Measurements from ENCODE around the gene DLG1.

The DLG1 gene

DNA sequence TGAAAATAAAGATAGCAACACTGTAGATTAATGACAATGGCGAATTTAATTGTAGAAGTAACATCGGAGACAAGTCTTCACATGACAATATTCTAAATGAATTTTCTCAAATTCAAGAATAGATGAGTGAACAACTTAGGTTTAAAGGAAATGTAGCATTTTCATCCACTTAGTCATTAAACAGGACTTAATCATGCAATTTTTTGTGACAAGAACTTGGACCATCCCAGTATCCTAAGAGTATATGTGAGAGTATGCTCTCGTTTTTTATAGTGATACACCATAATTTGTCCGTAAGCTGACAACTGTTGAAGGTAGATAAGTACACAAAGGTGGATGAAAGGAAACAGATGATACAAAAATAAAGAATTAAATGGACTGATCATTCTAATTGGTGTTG lies 81.5 kb downstream of the DLG1 start:
- TF ChIP-seq TEAD4 (IDR thresholded peaks at IDR 0.05) (no peak), NFIC (IDR thresholded peaks at IDR 0.05) (no peak), TCF12 (IDR thresholded peaks at IDR 0.05; ENCODE audit: low read depth) (no peak), CEBPB (IDR thresholded peaks at IDR 0.05) (no peak), CREB1 (IDR thresholded peaks at IDR 0.05; ENCODE audit: low read depth) (no peak), EP300 (IDR thresholded peaks at IDR 0.05; ENCODE audit: borderline replicate concordance) (no peak), RAD21 (IDR thresholded peaks at IDR 0.05; ENCODE audit: low read depth) (no peak), EGR1 (IDR thresholded peaks at IDR 0.05) (no peak), TAF1 (IDR thresholded peaks at IDR 0.05; ENCODE audit: low read depth) (no peak), ZBTB7A (IDR thresholded peaks at IDR 0.05; ENCODE audit: low read depth) (no peak), YY1 (IDR thresholded peaks at IDR 0.05; ENCODE audit: low read depth) (no peak)
- TF ChIP-seq, protein P1, sequence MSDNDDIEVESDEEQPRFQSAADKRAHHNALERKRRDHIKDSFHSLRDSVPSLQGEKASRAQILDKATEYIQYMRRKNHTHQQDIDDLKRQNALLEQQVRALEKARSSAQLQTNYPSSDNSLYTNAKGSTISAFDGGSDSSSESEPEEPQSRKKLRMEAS (IDR thresholded peaks at IDR 0.05): no peak

DNA sequence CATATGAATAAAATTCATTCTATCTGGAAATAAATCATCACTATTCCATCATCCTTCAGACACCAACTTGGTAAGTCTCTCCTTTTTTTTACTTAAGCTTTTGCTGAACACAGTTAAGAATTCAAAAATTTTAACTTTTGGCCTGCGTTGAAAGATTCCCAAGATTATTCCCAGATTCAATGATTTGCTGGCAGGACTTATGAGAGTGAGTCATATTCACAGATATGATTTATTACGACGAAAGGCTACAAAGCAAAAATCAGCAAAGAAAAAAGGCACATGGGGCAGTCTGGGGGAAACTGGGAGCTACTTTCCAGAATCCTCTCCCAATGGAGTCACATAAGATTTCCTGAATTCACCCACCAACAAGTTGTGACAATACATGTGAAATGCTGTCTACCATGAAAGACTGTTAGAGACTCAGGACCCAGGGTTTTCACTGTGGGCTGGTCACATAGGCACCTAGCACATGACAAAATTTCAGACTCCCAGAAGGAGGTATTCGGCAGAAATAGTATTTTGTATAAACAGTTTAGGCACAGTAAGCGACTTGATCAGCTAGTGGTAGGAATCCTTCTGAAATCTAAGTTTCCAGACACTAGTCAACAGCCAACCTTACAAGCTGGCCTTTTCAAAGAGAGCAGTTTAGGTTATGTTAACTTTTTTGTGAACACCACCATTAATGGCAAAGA lies 82.1 kb downstream of the DLG1 start:
- TF ChIP-seq, protein P2, sequence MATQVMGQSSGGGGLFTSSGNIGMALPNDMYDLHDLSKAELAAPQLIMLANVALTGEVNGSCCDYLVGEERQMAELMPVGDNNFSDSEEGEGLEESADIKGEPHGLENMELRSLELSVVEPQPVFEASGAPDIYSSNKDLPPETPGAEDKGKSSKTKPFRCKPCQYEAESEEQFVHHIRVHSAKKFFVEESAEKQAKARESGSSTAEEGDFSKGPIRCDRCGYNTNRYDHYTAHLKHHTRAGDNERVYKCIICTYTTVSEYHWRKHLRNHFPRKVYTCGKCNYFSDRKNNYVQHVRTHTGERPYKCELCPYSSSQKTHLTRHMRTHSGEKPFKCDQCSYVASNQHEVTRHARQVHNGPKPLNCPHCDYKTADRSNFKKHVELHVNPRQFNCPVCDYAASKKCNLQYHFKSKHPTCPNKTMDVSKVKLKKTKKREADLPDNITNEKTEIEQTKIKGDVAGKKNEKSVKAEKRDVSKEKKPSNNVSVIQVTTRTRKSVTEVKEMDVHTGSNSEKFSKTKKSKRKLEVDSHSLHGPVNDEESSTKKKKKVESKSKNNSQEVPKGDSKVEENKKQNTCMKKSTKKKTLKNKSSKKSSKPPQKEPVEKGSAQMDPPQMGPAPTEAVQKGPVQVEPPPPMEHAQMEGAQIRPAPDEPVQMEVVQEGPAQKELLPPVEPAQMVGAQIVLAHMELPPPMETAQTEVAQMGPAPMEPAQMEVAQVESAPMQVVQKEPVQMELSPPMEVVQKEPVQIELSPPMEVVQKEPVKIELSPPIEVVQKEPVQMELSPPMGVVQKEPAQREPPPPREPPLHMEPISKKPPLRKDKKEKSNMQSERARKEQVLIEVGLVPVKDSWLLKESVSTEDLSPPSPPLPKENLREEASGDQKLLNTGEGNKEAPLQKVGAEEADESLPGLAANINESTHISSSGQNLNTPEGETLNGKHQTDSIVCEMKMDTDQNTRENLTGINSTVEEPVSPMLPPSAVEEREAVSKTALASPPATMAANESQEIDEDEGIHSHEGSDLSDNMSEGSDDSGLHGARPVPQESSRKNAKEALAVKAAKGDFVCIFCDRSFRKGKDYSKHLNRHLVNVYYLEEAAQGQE (IDR thresholded peaks at IDR 0.05; ENCODE audit: low read depth): no peak
- no peak for TF ChIP-seq CREB1 (IDR thresholded peaks at IDR 0.05; ENCODE audit: low read depth)
- TF ChIP-seq EP300 (IDR thresholded peaks at IDR 0.05; ENCODE audit: borderline replicate concordance): no peak
- TF ChIP-seq FOXM1 (IDR thresholded peaks at IDR 0.05; ENCODE audit: borderline replicate concordance, low read depth): no peak
- TF ChIP-seq TCF12 (IDR thresholded peaks at IDR 0.05; ENCODE audit: low read depth): no peak
- TF ChIP-seq CEBPB (IDR thresholded peaks at IDR 0.05): no peak
- no peak for TF ChIP-seq TEAD4 (IDR thresholded peaks at IDR 0.05)
- no peak for TF ChIP-seq RAD21 (IDR thresholded peaks at IDR 0.05; ENCODE audit: low read depth)
- TF ChIP-seq ZBTB7A (IDR thresholded peaks at IDR 0.05; ENCODE audit: low read depth): no peak
- TF ChIP-seq TAF1 (IDR thresholded peaks at IDR 0.05; ENCODE audit: low read depth): no peak
- TF ChIP-seq, protein P1 (IDR thresholded peaks at IDR 0.05): no peak
- TF ChIP-seq, protein P3, sequence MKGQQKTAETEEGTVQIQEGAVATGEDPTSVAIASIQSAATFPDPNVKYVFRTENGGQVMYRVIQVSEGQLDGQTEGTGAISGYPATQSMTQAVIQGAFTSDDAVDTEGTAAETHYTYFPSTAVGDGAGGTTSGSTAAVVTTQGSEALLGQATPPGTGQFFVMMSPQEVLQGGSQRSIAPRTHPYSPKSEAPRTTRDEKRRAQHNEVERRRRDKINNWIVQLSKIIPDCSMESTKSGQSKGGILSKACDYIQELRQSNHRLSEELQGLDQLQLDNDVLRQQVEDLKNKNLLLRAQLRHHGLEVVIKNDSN (IDR thresholded peaks at IDR 0.05): no peak
- TF ChIP-seq EGR1 (IDR thresholded peaks at IDR 0.05): no peak
- no peak for TF ChIP-seq NFIC (IDR thresholded peaks at IDR 0.05)
- TF ChIP-seq YY1 (IDR thresholded peaks at IDR 0.05; ENCODE audit: low read depth): no peak

DNA sequence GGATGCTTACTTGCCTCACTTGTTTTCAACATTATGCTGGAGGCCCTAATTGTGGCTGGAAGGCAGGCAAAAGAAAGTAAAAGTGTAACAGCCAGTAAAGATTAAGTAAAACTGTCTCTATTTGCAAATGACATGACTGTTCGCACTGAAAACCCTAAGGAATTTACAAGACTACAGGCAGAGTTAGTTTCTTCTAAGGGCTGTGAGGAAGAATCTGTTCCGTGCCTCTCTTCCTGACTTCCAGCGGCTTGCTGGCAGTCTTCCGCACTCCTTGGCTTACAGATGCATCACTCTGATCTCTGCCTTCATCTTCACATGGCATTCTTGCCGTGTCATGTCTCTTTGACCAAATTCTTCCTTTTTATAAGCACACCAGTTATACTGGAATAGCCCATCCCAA lies 86.1 kb downstream of the DLG1 start:
- TF ChIP-seq TCF12 (IDR thresholded peaks at IDR 0.05; ENCODE audit: low read depth) (no peak), RAD21 (IDR thresholded peaks at IDR 0.05; ENCODE audit: low read depth) (no peak), YY1 (IDR thresholded peaks at IDR 0.05; ENCODE audit: low read depth) (no peak), ZBTB7A (IDR thresholded peaks at IDR 0.05; ENCODE audit: low read depth) (no peak), FOXM1 (IDR thresholded peaks at IDR 0.05; ENCODE audit: borderline replicate concordance, low read depth) (no peak), EGR1 (IDR thresholded peaks at IDR 0.05) (no peak), NFIC (IDR thresholded peaks at IDR 0.05) (no peak), TAF1 (IDR thresholded peaks at IDR 0.05; ENCODE audit: low read depth) (no peak), TEAD4 (IDR thresholded peaks at IDR 0.05) (no peak), EP300 (IDR thresholded peaks at IDR 0.05; ENCODE audit: borderline replicate concordance) (no peak), CEBPB (IDR thresholded peaks at IDR 0.05) (no peak), CREB1 (IDR thresholded peaks at IDR 0.05; ENCODE audit: low read depth) (no peak)
- TF ChIP-seq, protein P2 (IDR thresholded peaks at IDR 0.05; ENCODE audit: low read depth): no peak
- TF ChIP-seq, protein P3 (IDR thresholded peaks at IDR 0.05): no peak
- TF ChIP-seq, protein P1 (IDR thresholded peaks at IDR 0.05): no peak

DNA sequence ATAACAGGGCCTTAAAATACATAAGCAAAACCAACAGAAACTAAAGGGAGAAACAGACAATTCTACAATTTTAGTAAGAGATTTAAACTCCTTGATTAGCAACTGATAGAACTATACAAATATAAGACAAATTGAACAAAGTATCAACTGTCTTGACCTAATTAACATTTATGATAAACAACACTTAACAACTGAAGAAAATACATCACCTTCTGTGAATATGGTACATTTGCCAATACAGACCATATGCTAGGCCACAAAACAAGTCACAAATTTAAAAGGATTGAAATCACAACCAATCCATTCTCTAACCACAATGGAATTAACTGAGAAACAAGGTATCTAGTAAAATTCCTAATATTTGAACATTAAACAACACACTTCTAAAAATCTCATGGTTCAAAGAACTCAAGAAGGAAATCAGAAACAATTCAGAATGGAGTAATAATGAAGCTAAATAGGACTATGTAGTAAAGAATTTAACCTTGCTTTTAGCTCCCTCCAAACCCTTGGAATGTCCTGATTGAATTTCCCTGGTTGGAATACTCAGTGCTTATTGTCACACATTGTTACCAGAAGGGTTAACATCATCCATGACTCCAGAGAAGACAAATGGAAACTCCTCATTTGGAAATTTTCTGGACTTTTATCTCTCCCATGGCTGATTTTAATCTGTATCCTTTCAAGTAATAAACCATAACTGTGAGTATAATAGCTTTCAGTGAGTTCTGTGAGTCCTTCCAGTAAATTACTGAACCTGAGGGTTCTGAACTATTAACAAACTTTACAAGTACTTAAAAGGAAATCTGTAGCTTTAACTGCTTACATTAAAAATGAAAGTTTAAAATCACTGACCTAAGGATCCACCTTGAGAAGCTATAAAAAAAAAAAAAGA lies 88.8 kb downstream of the DLG1 start:
- TF ChIP-seq NFIC (IDR thresholded peaks at IDR 0.05) (no peak), RAD21 (IDR thresholded peaks at IDR 0.05; ENCODE audit: low read depth) (no peak), ZBTB7A (IDR thresholded peaks at IDR 0.05; ENCODE audit: low read depth) (no peak), FOXM1 (IDR thresholded peaks at IDR 0.05; ENCODE audit: borderline replicate concordance, low read depth) (no peak), CEBPB (IDR thresholded peaks at IDR 0.05) (no peak), EP300 (IDR thresholded peaks at IDR 0.05; ENCODE audit: borderline replicate concordance) (no peak), YY1 (IDR thresholded peaks at IDR 0.05; ENCODE audit: low read depth) (no peak), TAF1 (IDR thresholded peaks at IDR 0.05; ENCODE audit: low read depth) (no peak), TEAD4 (IDR thresholded peaks at IDR 0.05) (no peak), CREB1 (IDR thresholded peaks at IDR 0.05; ENCODE audit: low read depth) (no peak), TCF12 (IDR thresholded peaks at IDR 0.05; ENCODE audit: low read depth) (no peak)
- TF ChIP-seq, protein P3 (IDR thresholded peaks at IDR 0.05): no peak
- TF ChIP-seq, protein P2 (IDR thresholded peaks at IDR 0.05; ENCODE audit: low read depth): no peak
